IMR-90 (cell line): Measurements from ENCODE around the gene SPATA16.

ENCODE experiments used
- CEBPB ChIP-seq: IDR thresholded peaks from 2 replicates; pipeline ENCODE4 v1.6.1; 2012; ENCODE audit warnings: low read depth, low read length, improper control_type of control experiment
- CTCF ChIP-seq: conservative IDR thresholded peaks from 2 replicates; pipeline ENCODE4 v1.5.1; 2012; ENCODE audit warnings: mild to moderate bottlenecking, low read depth, low read length, improper control_type of control experiment
- FOS ChIP-seq: fragments of 150-350 bp; IDR thresholded peaks from 2 replicates; pipeline ENCODE4 v1.6.1; 2016; ENCODE audit warnings: low read depth, low read length
- MAFK ChIP-seq: IDR thresholded peaks from 2 replicates; pipeline ENCODE4 v1.6.1; 2012; ENCODE audit warnings: low read depth, low read length, improper control_type of control experiment
- MXI1 ChIP-seq: IDR thresholded peaks from 2 replicates; pipeline ENCODE4 v1.6.1; 2012; ENCODE audit warnings: low read depth, mild to moderate bottlenecking, low read length, moderate library complexity, borderline replicate concordance
- POLR2A ChIP-seq: IDR thresholded peaks from 2 replicates; pipeline ENCODE4 v1.6.1; 2012; ENCODE audit warnings: mild to moderate bottlenecking, low read depth, low read length
- RFX5 ChIP-seq: IDR thresholded peaks from 2 replicates; pipeline ENCODE4 v1.8.0; 2012; ENCODE audit warnings: low read depth, mild to moderate bottlenecking, low read length, moderate library complexity
- SMC3 ChIP-seq: fragments of 150-350 bp; IDR thresholded peaks from 2 replicates; pipeline ENCODE4 v1.6.1; 2016; ENCODE audit warnings: low read depth, mild to moderate bottlenecking, antibody characterized with exemption, low read length, moderate library complexity
- USF2 ChIP-seq: fragments of 150-350 bp; IDR thresholded peaks from 2 replicates; pipeline ENCODE4 v1.6.1; 2017; ENCODE audit warnings: mild to moderate bottlenecking, antibody characterized with exemption, low read length, low read depth

- TF ChIP-seq CTCF = no peak
- no peak for TF ChIP-seq CEBPB
- no peak for TF ChIP-seq POLR2A
- no peak for TF ChIP-seq RFX5
- TF ChIP-seq MAFK = no peak
- no peak for TF ChIP-seq FOS
- no peak for TF ChIP-seq SMC3
- TF ChIP-seq MXI1 = no peak
- TF ChIP-seq USF2 = no peak
These were observed 163.3 kb downstream of the SPATA16 start for GRCh38 chr3:172977696-172978095.
